Smooth muscle cell (in vitro differentiated cells): Measurements from ENCODE around the gene TDO2. TPM values are rescaled to one million over a fixed set of nuclear protein-coding genes. Genes with fewer than 3 reads are reported as not detected.

ENCODE experiments used
- DNase-seq: peaks from one replicate; lab custom pipeline; 2025; ENCODE audit not compliant: unreplicated experiment; lab: John Stamatoyannopoulos, UW
- H2AFZ ChIP-seq: fragments of 200-600 bp; sonication (generic); 2 replicates; pipeline ENCODE4 v1.6.0; 2016; ENCODE audit warnings: antibody characterized with exemption, low read depth, mild to moderate bottlenecking
- H3F3A ChIP-seq: fragments of 200-600 bp; sonication (generic); 2 replicates; pipeline ENCODE4 v1.6.0; 2017; ENCODE audit warnings: antibody characterized with exemption, low read depth
- H3K27ac ChIP-seq: fragments of 200-600 bp; sonication (generic); 2 replicates; pipeline ENCODE4 v1.5.1; 2016; ENCODE audit warnings: low read depth, mild to moderate bottlenecking
- H3K27me3 ChIP-seq: fragments of 200-600 bp; sonication (generic); 2 replicates; pipeline ENCODE4 v1.6.1; 2016; ENCODE audit warnings: low read depth, mild to moderate bottlenecking
- H3K36me3 ChIP-seq: fragments of 200-600 bp; sonication (generic); 2 replicates; pipeline ENCODE4 v1.5.1; 2016; ENCODE audit warnings: low read depth
- H3K4me1 ChIP-seq: fragments of 200-600 bp; sonication (generic); 2 replicates; pipeline ENCODE4 v1.5.1; 2016; ENCODE audit warnings: low read depth
- H3K4me2 ChIP-seq: fragments of 200-600 bp; sonication (generic); 2 replicates; pipeline ENCODE4 v1.6.0; 2016; ENCODE audit warnings: mild to moderate bottlenecking
- H3K4me3 ChIP-seq: fragments of 200-600 bp; sonication (generic); 2 replicates; pipeline ENCODE4 v1.5.1; 2016; ENCODE audit warnings: mild to moderate bottlenecking
- H3K79me2 ChIP-seq: fragments of 200-600 bp; sonication (generic); 2 replicates; pipeline ENCODE4 v1.6.0; 2016; ENCODE audit warnings: low read depth, mild to moderate bottlenecking
- H3K9ac ChIP-seq: fragments of 200-600 bp; sonication (generic); 2 replicates; pipeline ENCODE4 v1.6.0; 2016; ENCODE audit warnings: low read depth
- H3K9me3 ChIP-seq: fragments of 200-600 bp; sonication (generic); replicated peaks from 2 replicates; pipeline ENCODE4 v1.5.1; 2016; ENCODE audit warnings: low read depth
- H4K20me1 ChIP-seq: fragments of 200-600 bp; sonication (generic); 2 replicates; pipeline ENCODE4 v1.6.0; 2016; ENCODE audit warnings: low read depth
- CTCF ChIP-seq: fragments of 200-600 bp; sonication (generic); IDR thresholded peaks from 2 replicates; pipeline ENCODE4 v1.5.1; 2017; ENCODE audit warnings: borderline replicate concordance, mild to moderate bottlenecking, antibody characterized with exemption; ENCODE audit not compliant: insufficient read depth, poor library complexity, severe bottlenecking
- WGBS: methylation state at CpG from one replicate; pipeline ENCODE4 v1.1.7; 2016; ENCODE audit warnings: low lambda C conversion rate; 5-methylcytosine and 5-hydroxymethylcytosine counted together
- polyA plus RNA-seq: library from polyadenylated mRNA; unstranded; fragments of >200 nt; fragmentation: Nextera tagmentation; extraction: Ambion mirVana; gene quantifications from 2 replicates; pipeline ENCODE4 v1.2.1, GENCODE V29; 2016
- total RNA-seq: library from RNA; depleted of rRNA; stranded (reverse); fragments of >200 nt; gene quantifications from 2 replicates; pipeline ENCODE4 v1.2.3, GENCODE V29; 2014

The TDO2 gene
- total and polyA plus RNA-seq, 2 experiments from 2014 or later: 151 to 180 TPM

GRCh38 chr4:155954118-155954685 lies 50.7 kb downstream of the TDO2 start:
- peak overlapping the region; percentile 72 for H3K4me3 ChIP-seq
- H3K9me3 ChIP-seq: no peaks in the 10 kb centered on the region
- H3K79me2 ChIP-seq: peaks cover 7% of the 10 kb centered on the region
- WGBS: 93% methylated on average over 11 of the region's 11 CpGs
- no peaks in the 10 kb centered on the region for H4K20me1 ChIP-seq
- peaks cover 9% of the 10 kb centered on the region for H3F3A ChIP-seq
- DNase-seq: no peak
- peak overlapping the region; percentile 90 for H3K9ac ChIP-seq
- TF ChIP-seq CTCF: no peak
- no peaks in the 10 kb centered on the region for H3K27me3 ChIP-seq
- peak overlapping the region; percentile 99 for H2AFZ ChIP-seq
- H3K4me1 ChIP-seq: peaks cover 7% of the 10 kb centered on the region
- H3K36me3 ChIP-seq: no peaks in the 10 kb centered on the region
- H3K4me2 ChIP-seq: peak overlapping the region; percentile 93
- peak overlapping the region; percentile 94 for H3K27ac ChIP-seq

DNA sequence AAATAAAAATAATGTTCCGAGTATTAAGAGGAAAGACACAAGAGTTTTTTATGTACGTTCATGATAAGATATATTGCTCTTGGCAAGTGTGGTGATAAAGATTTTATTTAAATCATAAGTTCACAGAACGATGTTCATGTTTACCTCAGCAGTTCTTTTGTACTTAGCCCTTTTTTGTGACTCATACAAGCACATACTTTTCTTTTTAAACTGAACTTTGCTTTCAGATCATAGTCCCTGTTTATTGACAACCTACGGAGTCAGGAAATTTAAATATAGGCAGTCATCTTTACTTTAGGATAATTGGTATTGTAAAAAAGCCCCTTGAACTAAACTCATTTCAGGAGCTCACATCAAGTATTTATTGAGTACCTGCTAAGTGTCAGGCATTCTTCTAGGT lies 51.4 kb downstream of the TDO2 start:
- Histone ChIP-seq H3K4me1 (peaks cover 7% of the 10 kb centered on the region), H3K4me2 (no peak overlapping the region), H3K9me3 (no peaks in the 10 kb centered on the region), H3K9ac (no peak overlapping the region), H3K36me3 (no peaks in the 10 kb centered on the region), H3K79me2 (peaks cover 7% of the 10 kb centered on the region), H3K4me3 (no peak overlapping the region), H3K27me3 (no peaks in the 10 kb centered on the region), H3K27ac (no peak overlapping the region), H4K20me1 (no peaks in the 10 kb centered on the region), H3F3A (peaks cover 9% of the 10 kb centered on the region), H2AFZ (no peak overlapping the region)
- no peak for TF ChIP-seq CTCF
- 67% methylated on average over 4 of the region's 4 CpGs for WGBS
- no peak for DNase-seq

DNA sequence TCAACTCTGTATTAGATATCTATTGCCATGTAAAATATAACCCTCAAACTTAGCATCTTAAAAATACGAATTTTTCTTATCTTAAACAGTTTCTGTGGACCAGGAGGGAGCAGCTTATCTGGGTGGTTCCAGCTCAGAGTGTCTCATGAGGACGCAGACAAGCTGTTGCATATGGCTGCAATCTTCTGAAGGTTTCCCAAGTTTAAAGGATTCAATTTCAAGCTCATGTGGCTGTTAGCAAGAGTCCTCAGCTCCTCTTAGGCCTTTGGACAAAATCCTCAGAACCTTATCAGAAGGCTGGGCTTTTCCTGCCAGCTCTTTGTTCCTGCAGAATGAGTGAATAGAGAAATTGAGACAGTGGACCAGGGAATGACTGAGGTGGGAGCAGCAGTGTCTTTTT lies 53.0 kb downstream of the TDO2 start:
- H3K36me3 ChIP-seq: no peaks in the 10 kb centered on the region
- H2AFZ ChIP-seq: peak overlapping the region; percentile 65
- peaks cover 7% of the 10 kb centered on the region for H3K4me1 ChIP-seq
- no peaks in the 10 kb centered on the region for H4K20me1 ChIP-seq
- H3K9ac ChIP-seq: no peak overlapping the region
- H3K4me3 ChIP-seq: no peak overlapping the region
- peaks cover 4% of the 10 kb centered on the region for H3K79me2 ChIP-seq
- no peaks in the 10 kb centered on the region for H3K27me3 ChIP-seq
- no peaks in the 10 kb centered on the region for H3K9me3 ChIP-seq
- TF ChIP-seq CTCF: no peak
- no peak overlapping the region for H3K27ac ChIP-seq
- H3K4me2 ChIP-seq: no peak overlapping the region
- 32% methylated on average over 2 of the region's 2 CpGs for WGBS
- peaks cover 9% of the 10 kb centered on the region for H3F3A ChIP-seq
- no peak for DNase-seq

DNA sequence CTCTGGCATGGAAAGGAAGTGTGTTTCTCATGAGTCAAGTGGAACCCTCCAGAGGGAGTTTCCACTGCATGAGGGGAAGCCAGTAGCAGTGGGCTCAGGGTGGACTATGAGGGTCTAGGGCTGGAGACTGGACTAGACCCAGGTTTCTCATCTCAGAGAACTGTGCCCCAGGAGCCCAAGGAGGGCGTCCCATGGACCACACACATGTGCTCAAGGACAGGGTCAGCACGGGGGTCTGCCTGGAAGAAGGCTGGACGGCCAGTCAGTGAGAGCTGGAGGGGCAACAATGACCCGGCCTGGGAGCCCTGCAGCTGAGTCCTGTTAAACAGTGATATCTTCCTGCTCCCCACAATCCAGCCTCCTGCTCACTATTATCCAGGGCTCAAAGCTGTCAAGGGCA lies 55.9 kb downstream of the TDO2 start:
- Histone ChIP-seq H3K9ac (no peak overlapping the region), H3K4me2 (no peak overlapping the region), H2AFZ (peak overlapping the region; percentile 64), H3K9me3 (no peaks in the 10 kb centered on the region), H3K4me3 (no peak overlapping the region), H3F3A (peaks cover 4% of the 10 kb centered on the region), H3K27me3 (no peaks in the 10 kb centered on the region), H4K20me1 (no peaks in the 10 kb centered on the region), H3K4me1 (no peaks in the 10 kb centered on the region), H3K79me2 (no peaks in the 10 kb centered on the region), H3K27ac (no peak overlapping the region), H3K36me3 (no peaks in the 10 kb centered on the region)
- no peak for TF ChIP-seq CTCF
- DNase-seq: no peak
- WGBS: 70% methylated on average over 4 of the region's 4 CpGs
